ENCODE data around the gene PPFIBP2.

DNA sequence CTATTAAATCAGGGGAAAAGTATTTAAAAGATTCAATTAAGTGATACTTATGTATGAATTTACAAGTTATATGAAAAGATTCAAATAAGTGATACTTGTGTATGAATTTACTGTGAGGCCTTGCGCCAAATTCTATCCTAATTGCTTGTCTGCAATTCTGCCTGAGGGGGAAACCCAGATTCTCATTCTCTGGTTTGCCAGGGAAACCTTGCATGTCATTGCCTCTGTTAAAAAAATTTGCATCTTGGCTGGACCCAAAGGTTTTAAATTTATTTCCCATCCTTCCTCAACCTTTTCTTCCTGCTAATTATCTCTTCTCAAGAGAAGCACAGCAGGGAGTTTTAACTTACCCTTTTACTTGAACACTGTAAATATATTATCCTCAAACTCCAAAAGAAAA is 14.7 kb upstream of the PPFIBP2 start:
- TF ChIP-seq, protein P1, sequence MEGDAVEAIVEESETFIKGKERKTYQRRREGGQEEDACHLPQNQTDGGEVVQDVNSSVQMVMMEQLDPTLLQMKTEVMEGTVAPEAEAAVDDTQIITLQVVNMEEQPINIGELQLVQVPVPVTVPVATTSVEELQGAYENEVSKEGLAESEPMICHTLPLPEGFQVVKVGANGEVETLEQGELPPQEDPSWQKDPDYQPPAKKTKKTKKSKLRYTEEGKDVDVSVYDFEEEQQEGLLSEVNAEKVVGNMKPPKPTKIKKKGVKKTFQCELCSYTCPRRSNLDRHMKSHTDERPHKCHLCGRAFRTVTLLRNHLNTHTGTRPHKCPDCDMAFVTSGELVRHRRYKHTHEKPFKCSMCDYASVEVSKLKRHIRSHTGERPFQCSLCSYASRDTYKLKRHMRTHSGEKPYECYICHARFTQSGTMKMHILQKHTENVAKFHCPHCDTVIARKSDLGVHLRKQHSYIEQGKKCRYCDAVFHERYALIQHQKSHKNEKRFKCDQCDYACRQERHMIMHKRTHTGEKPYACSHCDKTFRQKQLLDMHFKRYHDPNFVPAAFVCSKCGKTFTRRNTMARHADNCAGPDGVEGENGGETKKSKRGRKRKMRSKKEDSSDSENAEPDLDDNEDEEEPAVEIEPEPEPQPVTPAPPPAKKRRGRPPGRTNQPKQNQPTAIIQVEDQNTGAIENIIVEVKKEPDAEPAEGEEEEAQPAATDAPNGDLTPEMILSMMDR (conservative IDR thresholded peaks at IDR 0.05), result no peak
- no peak for TF ChIP-seq ZFX (IDR thresholded peaks at IDR 0.05)
